ENCODE measurements around the gene MIGA2.

The MIGA2 gene

DNA sequence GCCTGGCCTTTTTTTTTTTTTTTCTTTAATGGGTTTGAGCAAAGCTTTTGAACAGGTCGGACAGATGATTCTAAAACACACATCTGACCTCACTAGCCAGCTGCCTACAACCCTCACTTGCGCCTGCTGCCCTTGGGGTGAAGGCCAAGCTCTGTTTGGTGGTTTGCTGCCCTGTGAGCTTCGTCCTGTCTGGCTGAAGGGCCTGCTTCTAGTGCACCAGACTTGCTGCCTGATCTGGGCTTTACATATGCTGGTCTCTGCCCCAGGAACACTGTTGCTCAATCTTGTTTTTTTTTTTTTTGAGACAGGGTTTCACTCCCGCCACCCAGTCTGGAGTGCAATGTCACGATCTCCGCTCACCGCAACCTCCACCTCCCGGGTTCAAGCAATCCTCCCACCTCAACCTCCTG, 28.1 kb downstream of the MIGA2 start:
- Mint-ChIP-seq H3K4me1 (peaks cover 15% of the 10 kb centered on the region), H3K9me3 (no peaks in the 10 kb centered on the region), H3K4me3 (no peak overlapping the region), H3K27me3 (no peaks in the 10 kb centered on the region), H3K27ac (no peak overlapping the region), H3K36me3 (peaks cover 23% of the 10 kb centered on the region)
- DNase-seq, result no peak
- CTCF ChIA-PET, result no interaction called here

DNA sequence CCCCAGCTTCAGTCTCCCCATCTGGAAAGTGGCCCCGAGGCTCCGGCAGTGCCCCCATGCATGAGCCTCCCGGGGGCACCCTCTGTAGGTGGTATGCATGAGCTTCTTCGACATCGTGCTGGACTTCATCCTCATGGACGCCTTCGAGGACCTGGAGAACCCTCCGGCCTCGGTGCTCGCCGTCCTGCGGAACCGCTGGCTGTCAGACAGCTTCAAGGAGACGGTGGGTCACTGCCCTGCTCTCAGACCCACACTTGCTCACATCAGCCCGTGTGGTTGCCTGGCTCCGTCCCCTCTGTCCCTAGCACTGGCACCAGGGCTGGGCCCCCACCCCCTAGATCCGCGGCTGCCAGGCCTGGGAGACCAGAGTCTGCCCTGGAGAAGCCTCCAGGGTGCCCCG, 31.7 kb downstream of the MIGA2 start:
- no peak for DNase-seq
- Mint-ChIP-seq H3K27ac (peak overlapping the region; percentile 93), H3K4me3 (no peak overlapping the region), H3K27me3 (no peaks in the 10 kb centered on the region), H3K36me3 (peaks cover 25% of the 10 kb centered on the region), H3K4me1 (peaks cover 37% of the 10 kb centered on the region), H3K9me3 (no peaks in the 10 kb centered on the region)
- CTCF ChIA-PET, result interaction anchor here (1.5 kb wide), 1 partner anchor 12 kb away, joined by 3 read pairs; no protein-coding TSS in a partner anchor

DNA sequence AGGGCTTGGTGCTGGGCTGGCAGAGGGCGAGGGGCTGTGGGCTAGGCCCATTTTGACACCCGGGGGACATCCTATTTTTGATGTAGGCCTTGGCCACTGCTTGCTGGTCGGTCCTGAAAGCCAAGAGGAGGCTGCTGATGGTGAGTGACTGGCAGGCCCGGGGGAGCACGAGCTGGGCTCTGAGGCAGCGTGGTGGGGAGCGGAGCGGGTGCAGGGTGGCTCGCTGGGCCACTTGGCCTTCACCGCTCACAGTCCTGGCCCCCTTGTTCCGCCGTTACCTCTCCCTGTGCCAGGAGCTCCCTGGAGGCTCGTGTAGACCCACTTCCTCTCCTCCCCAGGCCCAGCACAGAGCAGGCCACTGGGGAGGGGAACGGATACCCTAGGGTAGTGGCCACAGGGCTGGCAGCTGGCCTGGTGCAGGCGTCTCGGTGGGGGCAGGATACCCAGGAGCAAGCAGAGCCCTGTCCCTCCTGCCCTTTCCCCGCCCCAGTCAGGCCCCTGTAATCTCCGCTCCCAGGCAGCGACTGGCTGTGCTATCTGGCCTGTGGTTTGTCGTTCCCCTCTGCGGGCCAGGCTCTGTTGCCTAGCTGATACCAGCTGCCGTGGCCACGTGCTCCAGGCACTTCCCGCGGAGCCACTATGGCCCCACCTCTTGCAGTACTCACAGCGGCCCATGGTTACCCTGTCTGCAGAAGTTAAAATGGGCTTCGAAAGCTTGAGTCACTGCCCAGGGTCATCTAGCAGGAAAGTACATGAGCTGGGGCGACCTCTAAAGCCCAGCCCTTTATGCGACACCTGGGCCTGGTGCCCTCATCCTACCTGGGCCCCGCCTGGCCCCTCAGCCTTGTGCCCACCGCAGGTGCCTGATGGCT, 32.8 kb downstream of the MIGA2 start:
- H3K27ac Mint-ChIP-seq, result peak overlapping the region; percentile 93
- peaks cover 21% of the 10 kb centered on the region for H3K36me3 Mint-ChIP-seq
- CTCF ChIA-PET, result no interaction called here
- no peak overlapping the region for H3K4me3 Mint-ChIP-seq
- DNase-seq, result peak; percentile 83
- peaks cover 46% of the 10 kb centered on the region for H3K4me1 Mint-ChIP-seq
- H3K9me3 Mint-ChIP-seq, result no peaks in the 10 kb centered on the region
- H3K27me3 Mint-ChIP-seq, result no peaks in the 10 kb centered on the region

DNA sequence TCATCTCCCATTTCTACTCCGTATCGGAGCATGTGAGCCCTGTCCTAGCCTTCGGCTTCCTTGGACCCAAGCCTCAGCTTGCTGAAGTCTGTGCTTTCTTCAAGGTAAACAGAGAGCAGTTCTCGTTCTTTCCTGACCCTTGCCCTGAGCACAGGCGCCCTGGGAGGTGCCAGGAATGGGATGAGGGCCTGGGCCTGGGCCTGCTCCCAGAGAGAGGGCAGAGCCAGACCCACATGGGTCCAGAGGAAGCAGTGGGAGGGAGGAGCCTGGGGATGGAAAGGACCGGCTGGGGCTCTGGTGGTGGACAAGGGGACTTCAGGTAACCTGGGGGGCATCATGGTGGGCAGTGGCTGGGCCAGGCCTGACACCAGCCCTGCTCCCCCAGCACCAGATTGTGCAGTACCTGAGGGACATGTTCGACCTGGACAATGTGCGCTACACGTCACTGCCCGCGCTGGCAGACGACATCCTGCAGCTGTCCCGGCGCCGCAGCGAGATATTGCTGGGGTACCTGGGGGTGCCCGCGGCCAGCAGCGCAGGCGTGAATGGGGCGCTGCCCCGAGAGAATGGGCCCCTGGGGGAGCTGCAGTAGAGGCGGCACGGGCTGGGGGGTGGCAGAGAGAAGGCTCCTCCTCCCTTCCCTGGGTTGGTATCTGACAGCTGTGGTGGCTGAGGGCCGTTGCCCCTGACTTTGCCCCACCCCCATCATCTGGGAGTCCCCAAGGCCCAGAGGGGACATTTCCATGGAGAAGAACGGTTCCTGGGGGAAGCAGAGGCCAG, 33.6 kb downstream of the MIGA2 start:
- H3K9me3 Mint-ChIP-seq, result no peaks in the 10 kb centered on the region
- H3K4me1 Mint-ChIP-seq, result peaks cover 47% of the 10 kb centered on the region
- CTCF ChIA-PET, result no interaction called here
- H3K27ac Mint-ChIP-seq, result peak overlapping the region; percentile 52
- H3K36me3 Mint-ChIP-seq, result peaks cover 18% of the 10 kb centered on the region
- no peaks in the 10 kb centered on the region for H3K27me3 Mint-ChIP-seq
- no peak overlapping the region for H3K4me3 Mint-ChIP-seq
- DNase-seq, result no peak

DNA sequence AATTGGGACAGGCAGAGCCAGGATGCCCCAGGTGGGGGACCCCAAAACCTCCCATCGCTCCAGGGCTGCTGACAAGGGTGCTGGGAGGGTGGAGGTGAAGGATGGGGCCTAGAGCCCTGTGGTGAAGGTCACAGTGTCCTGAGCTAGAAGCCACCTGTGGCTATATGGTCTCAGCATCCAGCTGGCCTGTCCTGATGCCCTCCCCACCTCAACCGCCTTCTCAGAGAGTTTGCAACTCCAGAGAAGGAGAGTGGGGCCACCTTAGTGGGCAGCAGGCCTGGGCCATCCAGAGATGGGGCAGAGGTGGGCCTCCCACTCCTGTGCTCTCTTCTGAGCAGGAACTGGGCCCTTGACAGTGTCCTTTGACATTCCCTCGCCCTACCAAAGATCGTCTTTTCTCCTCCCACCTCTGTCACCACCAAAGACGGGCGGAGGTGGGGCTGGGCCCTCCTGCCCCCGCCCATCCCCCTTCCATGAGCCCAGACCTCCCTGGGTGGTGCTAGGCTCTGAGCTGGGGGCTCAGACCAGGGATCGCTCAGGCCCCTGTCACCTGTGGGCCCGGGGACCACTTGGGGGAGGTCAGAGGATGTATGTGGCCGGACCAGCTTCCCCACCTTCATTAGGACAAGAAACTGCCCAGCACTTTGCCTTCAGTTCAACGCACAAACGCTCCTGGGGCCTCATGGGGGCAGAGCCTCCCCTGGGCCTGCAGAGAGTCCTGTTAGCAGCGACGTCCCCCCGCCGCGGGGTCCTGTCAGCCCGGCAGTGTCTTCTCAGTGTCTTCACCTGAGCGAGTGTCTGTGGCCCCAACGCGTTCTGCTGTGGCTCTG, 34.5 kb downstream of the MIGA2 start:
- H3K36me3 Mint-ChIP-seq, result peaks cover 14% of the 10 kb centered on the region
- H3K27me3 Mint-ChIP-seq, result no peaks in the 10 kb centered on the region
- H3K4me1 Mint-ChIP-seq, result peaks cover 47% of the 10 kb centered on the region
- H3K4me3 Mint-ChIP-seq, result no peak overlapping the region
- CTCF ChIA-PET, result no interaction called here
- no peak for DNase-seq
- H3K9me3 Mint-ChIP-seq, result no peaks in the 10 kb centered on the region
- peak overlapping the region; percentile 7 for H3K27ac Mint-ChIP-seq

- CTCF ChIA-PET, result no interaction called here
- Mint-ChIP-seq H3K27me3 (no peaks in the 10 kb centered on the region), H3K36me3 (peaks cover 13% of the 10 kb centered on the region), H3K4me3 (no peak overlapping the region), H3K9me3 (no peaks in the 10 kb centered on the region), H3K4me1 (peaks cover 47% of the 10 kb centered on the region), H3K27ac (peak overlapping the region; percentile 61)
- DNase-seq, result peak; percentile 63
These were observed 35.2 kb downstream of the MIGA2 start for GRCh38 chr9:129071526-129072126.

- H3K4me1 Mint-ChIP-seq, result peaks cover 47% of the 10 kb centered on the region
- no peaks in the 10 kb centered on the region for H3K27me3 Mint-ChIP-seq
- H3K9me3 Mint-ChIP-seq, result no peaks in the 10 kb centered on the region
- no peak for DNase-seq
- H3K36me3 Mint-ChIP-seq, result peaks cover 13% of the 10 kb centered on the region
- H3K4me3 Mint-ChIP-seq, result no peak overlapping the region
- CTCF ChIA-PET, result no interaction called here
- peak overlapping the region; percentile 61 for H3K27ac Mint-ChIP-seq
These were observed 35.7 kb downstream of the MIGA2 start for GRCh38 chr9:129072171-129072570.

DNA sequence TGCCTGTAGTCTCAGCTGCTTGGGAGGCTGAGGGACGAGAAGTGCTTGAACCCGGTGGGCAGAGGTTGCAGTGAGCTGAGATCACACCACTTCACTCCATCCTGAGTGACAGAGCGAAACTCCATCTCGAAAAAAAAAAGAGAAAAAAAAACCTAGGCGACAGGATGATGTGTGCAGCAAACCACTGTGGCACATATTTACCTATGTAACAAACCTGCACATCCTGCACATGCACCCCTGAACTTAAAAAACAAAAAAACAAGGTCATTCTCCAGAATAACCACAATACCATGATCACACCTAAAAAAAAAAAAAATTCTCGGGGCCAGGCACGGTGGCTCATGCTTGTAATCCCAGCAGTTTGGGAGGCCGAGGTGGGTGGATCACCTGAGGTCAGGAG, 37.0 kb downstream of the MIGA2 start:
- Mint-ChIP-seq H3K36me3 (peaks cover 11% of the 10 kb centered on the region), H3K4me1 (peaks cover 43% of the 10 kb centered on the region), H3K9me3 (no peaks in the 10 kb centered on the region), H3K27me3 (no peaks in the 10 kb centered on the region), H3K27ac (peak overlapping the region; percentile 30), H3K4me3 (no peak overlapping the region)
- no peak for DNase-seq
- CTCF ChIA-PET, result no interaction called here

- Mint-ChIP-seq H3K36me3 (peaks cover 6% of the 10 kb centered on the region), H3K27me3 (no peaks in the 10 kb centered on the region), H3K9me3 (no peaks in the 10 kb centered on the region), H3K4me3 (no peak overlapping the region), H3K27ac (no peak overlapping the region), H3K4me1 (peaks cover 37% of the 10 kb centered on the region)
- no peak for DNase-seq
- CTCF ChIA-PET, result no interaction called here
These were observed 37.7 kb downstream of the MIGA2 start for GRCh38 chr9:129074106-129074505.

- Mint-ChIP-seq H3K9me3 (no peaks in the 10 kb centered on the region), H3K36me3 (peaks cover 2% of the 10 kb centered on the region), H3K27me3 (no peaks in the 10 kb centered on the region), H3K4me1 (peaks cover 31% of the 10 kb centered on the region), H3K4me3 (no peak overlapping the region), H3K27ac (no peak overlapping the region)
- CTCF ChIA-PET, result no interaction called here
- no peak for DNase-seq
These were observed 39.7 kb downstream of the MIGA2 start for GRCh38 chr9:129075996-129076639.

DNA sequence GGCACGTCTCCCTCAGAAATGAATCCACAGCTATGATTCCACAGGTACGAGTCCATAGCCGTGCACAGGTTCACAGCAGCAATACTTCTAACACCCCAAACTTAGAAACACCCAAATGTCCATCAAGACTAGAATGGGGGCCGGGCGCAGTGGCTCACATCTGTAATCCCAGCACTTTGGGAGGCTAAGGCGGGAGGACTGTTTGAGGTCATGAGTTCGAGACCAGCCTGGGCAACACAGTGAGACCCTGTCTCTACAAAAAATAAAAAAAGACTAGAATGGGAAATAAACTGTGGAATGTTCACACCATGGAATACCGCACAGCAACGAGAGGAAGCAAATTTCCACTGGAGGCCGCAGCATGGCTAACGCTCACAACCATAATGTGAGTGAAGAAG, 40.2 kb downstream of the MIGA2 start:
- Mint-ChIP-seq H3K27me3 (no peaks in the 10 kb centered on the region), H3K4me1 (peaks cover 29% of the 10 kb centered on the region), H3K27ac (no peak overlapping the region), H3K4me3 (no peak overlapping the region), H3K36me3 (peaks cover 2% of the 10 kb centered on the region), H3K9me3 (no peaks in the 10 kb centered on the region)
- DNase-seq, result no peak
- CTCF ChIA-PET, result no interaction called here

DNA sequence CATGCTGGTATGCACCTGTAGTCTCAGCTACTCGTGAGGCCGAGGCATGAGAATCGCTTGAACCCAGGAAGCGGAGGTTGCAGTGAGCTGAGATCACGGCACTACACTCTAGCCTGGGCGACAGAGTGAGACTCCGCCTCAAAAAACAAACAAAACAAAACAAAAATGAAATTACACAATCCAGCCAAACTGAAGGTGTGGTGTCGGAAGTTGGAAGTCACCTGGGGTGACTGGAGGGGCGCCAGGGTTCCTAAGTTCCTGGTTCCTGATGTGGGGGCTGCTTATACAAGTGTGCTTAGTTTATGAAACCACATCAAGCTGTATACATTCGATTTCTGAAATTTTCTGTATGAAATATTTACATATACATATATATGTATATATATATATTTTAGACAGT, 40.8 kb downstream of the MIGA2 start:
- CTCF ChIA-PET, result no interaction called here
- Mint-ChIP-seq H3K36me3 (no peaks in the 10 kb centered on the region), H3K9me3 (no peaks in the 10 kb centered on the region)

GRCh38 chr9:129078691-129079503, 42.5 kb downstream of the MIGA2 start:
- peak overlapping the region; percentile 36 for H3K4me3 Mint-ChIP-seq
- DNase-seq, result no peak
- CTCF ChIA-PET, result no interaction called here
- H3K9me3 Mint-ChIP-seq, result no peaks in the 10 kb centered on the region
- no peaks in the 10 kb centered on the region for H3K27me3 Mint-ChIP-seq
- H3K27ac Mint-ChIP-seq, result no peak overlapping the region
- peaks cover 34% of the 10 kb centered on the region for H3K4me1 Mint-ChIP-seq
- no peaks in the 10 kb centered on the region for H3K36me3 Mint-ChIP-seq

More for the DNA sequence above, 40.8 kb downstream of the MIGA2 start:
- Mint-ChIP-seq H3K4me3 (no peak overlapping the region), H3K27me3 (no peaks in the 10 kb centered on the region), H3K4me1 (peaks cover 31% of the 10 kb centered on the region), H3K27ac (no peak overlapping the region)
- DNase-seq, result no peak
